Vagina (tissue), 2 donors: ENCODE data around the gene TMEM270.

Experiments
- POLR2AphosphoS5 ChIP-seq, 2 donors: sonication (generic); formaldehyde crosslinking; IDR thresholded peaks; one replicate each; pipeline ENCODE4 v1.9.0; 2017; ENCODE audit warnings: antibody characterized with exemption in 2 of 2, mild to moderate bottlenecking in 2 of 2, low read depth in 1 of 2; ENCODE audit not compliant: insufficient read depth in 1 of 2
- TF ChIP-seq, protein P1 (sequence below), 3 experiments: fragments of 450-650 bp in 2 of 3; fragments of 200-600 bp in 1 of 3; sonication (generic) in 1 of 3; IDR thresholded peaks; one replicate each; pipeline ENCODE4 v1.5.1; 2017 to 2019; ENCODE audit warnings: antibody characterized with exemption in 3 of 3, mild to moderate bottlenecking in 2 of 3, moderate library complexity in 2 of 3

GRCh38 chr7:73852500-73852899 lies 8.5 kb upstream of the TMEM270 start:
- TF ChIP-seq POLR2AphosphoS5 (IDR thresholded peaks at IDR 0.05; ENCODE audit: insufficient read depth in 1 of 2, low read depth in 1 of 2) = no peak
- TF ChIP-seq, protein P1, sequence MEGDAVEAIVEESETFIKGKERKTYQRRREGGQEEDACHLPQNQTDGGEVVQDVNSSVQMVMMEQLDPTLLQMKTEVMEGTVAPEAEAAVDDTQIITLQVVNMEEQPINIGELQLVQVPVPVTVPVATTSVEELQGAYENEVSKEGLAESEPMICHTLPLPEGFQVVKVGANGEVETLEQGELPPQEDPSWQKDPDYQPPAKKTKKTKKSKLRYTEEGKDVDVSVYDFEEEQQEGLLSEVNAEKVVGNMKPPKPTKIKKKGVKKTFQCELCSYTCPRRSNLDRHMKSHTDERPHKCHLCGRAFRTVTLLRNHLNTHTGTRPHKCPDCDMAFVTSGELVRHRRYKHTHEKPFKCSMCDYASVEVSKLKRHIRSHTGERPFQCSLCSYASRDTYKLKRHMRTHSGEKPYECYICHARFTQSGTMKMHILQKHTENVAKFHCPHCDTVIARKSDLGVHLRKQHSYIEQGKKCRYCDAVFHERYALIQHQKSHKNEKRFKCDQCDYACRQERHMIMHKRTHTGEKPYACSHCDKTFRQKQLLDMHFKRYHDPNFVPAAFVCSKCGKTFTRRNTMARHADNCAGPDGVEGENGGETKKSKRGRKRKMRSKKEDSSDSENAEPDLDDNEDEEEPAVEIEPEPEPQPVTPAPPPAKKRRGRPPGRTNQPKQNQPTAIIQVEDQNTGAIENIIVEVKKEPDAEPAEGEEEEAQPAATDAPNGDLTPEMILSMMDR (IDR thresholded peaks at IDR 0.05) = no peak
